HCT116 (cell line): ENCODE measurements around the gene INPP5E. TPM values are rescaled to one million over a fixed set of nuclear protein-coding genes. Genes with fewer than 3 reads are reported as not detected.

ENCODE experiments used
- ATAC-seq: fragments of 200-7000 bp; cut with Tn5 transposase; 2 replicates; pipeline ENCODE4 v1.9.1; 2020; ENCODE audit warnings: mild to moderate bottlenecking, moderate library complexity
- BruUV-seq: library from RNA; stranded (reverse); fragments of 400-500 nt; replicated peaks from 2 replicates; lab custom pipeline; 2021; lab: Mats Ljungman, UMichigan
- CTCF ChIA-PET: fragments of 300-600 bp; sonication (Branson Sonifier 250); formaldehyde crosslinking; loops from one replicate; lab custom pipeline; 2021; ENCODE audit warnings: antibody characterized with exemption; lab: Charles Lee
- POLR2A ChIA-PET: fragments of 300-600, 350-600 bp; sonication (Branson Sonifier 250); formaldehyde crosslinking; loops from one replicate; lab custom pipeline; 2021; ENCODE audit warnings: antibody characterized with exemption; lab: Charles Lee
- RAD21 ChIA-PET, 2 experiments: fragments of 300-600 bp; sonication (Branson Sonifier 250); formaldehyde crosslinking; loops; one replicate each; lab custom pipeline; 2023; ENCODE audit warnings: low total read pairs in 2 of 2; ENCODE audit not compliant: uncharacterized antibody in 2 of 2, unreplicated experiment in 2 of 2, low non-redundant PET in 1 of 2; lab: Charles Lee
- DNase-seq: peaks from one replicate; pipeline ENCODE4 v3.0.0-alpha.2; 2010; ENCODE audit warnings: low read depth, low spot score
- H2AFZ ChIP-seq: fragments of 200-600 bp; shearing (Covaris generic), sonication (generic); 2 replicates; pipeline ENCODE4 v1.6.1; 2017; ENCODE audit warnings: low read depth, mixed run types, mixed read lengths, antibody characterized with exemption, low read length; ENCODE audit not compliant: poor library complexity, severe bottlenecking
- H3K27ac ChIP-seq: 2 replicates; pipeline ENCODE4 v1.5.1; 2012; ENCODE audit warnings: low read depth, low read length
- H3K27me3 ChIP-seq: fragments of 200-600 bp; sonication (generic); 2 replicates; pipeline ENCODE4 v1.6.1; 2016; ENCODE audit warnings: mixed run types, low read length, mixed read lengths; ENCODE audit not compliant: insufficient read depth
- H3K36me3 ChIP-seq, 2 experiments: fragments of 200-500 bp in 1 of 2; fragments of 200-600 bp in 1 of 2; sonication (Bioruptor generic) in 1 of 2; sonication (generic) in 1 of 2; 2 replicates each; pipeline versions ENCODE4 v1.5.1 to v1.6.1; 2014 to 2016; ENCODE audit warnings: low read length in 2 of 2, inconsistent platforms in 1 of 2, mixed read lengths in 1 of 2, mixed run types in 1 of 2; ENCODE audit not compliant: insufficient read depth in 2 of 2, control insufficient read depth in 1 of 2
- H3K4me1 ChIP-seq, 2 experiments: fragments of 200-600 bp in 1 of 2; sonication (generic) in 1 of 2; 2 replicates each; pipeline versions ENCODE4 v1.5.1 to v1.6.1; 2012 to 2017; ENCODE audit warnings: low read length in 2 of 2, inconsistent platforms in 1 of 2, mild to moderate bottlenecking in 1 of 2, mixed read lengths in 1 of 2, mixed run types in 1 of 2, moderate library complexity in 1 of 2; ENCODE audit not compliant: insufficient read depth in 2 of 2, control insufficient read depth in 1 of 2
- H3K4me2 ChIP-seq: fragments of 200-600 bp; sonication (generic); 2 replicates; pipeline ENCODE4 v1.6.1; 2017; ENCODE audit warnings: mixed run types, low read length, mixed read lengths
- H3K4me3 ChIP-seq, 2 experiments: fragments of 200-600 bp in 1 of 2; sonication (generic) in 1 of 2; replicated peaks in 1 of 2; 2 replicates each; pipeline ENCODE4 v1.5.1; 2011 to 2016; ENCODE audit warnings: low read length in 2 of 2, control low read depth in 1 of 2, low read depth in 1 of 2, mild to moderate bottlenecking in 1 of 2, mixed read lengths in 1 of 2, mixed run types in 1 of 2
- H3K79me2 ChIP-seq: fragments of 200-600 bp; sonication (generic); 2 replicates; pipeline ENCODE4 v1.6.1; 2017; ENCODE audit warnings: mild to moderate bottlenecking, mixed run types, low read length, moderate library complexity, mixed read lengths; ENCODE audit not compliant: insufficient read depth
- H3K9ac ChIP-seq: fragments of 200-600 bp; sonication (generic); 2 replicates; pipeline ENCODE4 v1.6.1; 2016; ENCODE audit warnings: low read length, mixed read lengths
- H3K9me2 ChIP-seq: fragments of 200-600 bp; sonication (generic), shearing (Covaris generic); 2 replicates; pipeline ENCODE4 v1.6.1; 2017; ENCODE audit warnings: mixed run types, mild to moderate bottlenecking, moderate library complexity; ENCODE audit not compliant: insufficient read depth
- H3K9me3 ChIP-seq, 2 experiments: fragments of 200-500 bp in 1 of 2; fragments of 200-600 bp in 1 of 2; sonication (Bioruptor generic) in 1 of 2; sonication (generic) in 1 of 2; 2 replicates each; pipeline ENCODE4 v1.6.1; 2014 to 2017; ENCODE audit warnings: low read length in 2 of 2, mixed read lengths in 2 of 2, inconsistent platforms in 1 of 2, low read depth in 1 of 2, mild to moderate bottlenecking in 1 of 2, mixed run types in 1 of 2, moderate library complexity in 1 of 2; ENCODE audit not compliant: control insufficient read depth in 1 of 2, insufficient read depth in 1 of 2
- H4K20me1 ChIP-seq: fragments of 200-600 bp; sonication (generic), shearing (Covaris generic); 2 replicates; pipeline ENCODE4 v1.6.1; 2017; ENCODE audit warnings: mixed run types, mild to moderate bottlenecking, moderate library complexity; ENCODE audit not compliant: insufficient read depth
- CBX3 ChIP-seq: IDR thresholded peaks from 2 replicates; pipeline ENCODE4 v1.6.1; 2012; ENCODE audit warnings: low read depth
- CEBPB ChIP-seq: IDR thresholded peaks from 2 replicates; pipeline ENCODE4 v1.6.1; 2012; ENCODE audit warnings: low read depth
- EGR1 ChIP-seq: IDR thresholded peaks from 2 replicates; pipeline ENCODE4 v1.6.1; 2012; ENCODE audit warnings: low read depth
- ELF1 ChIP-seq: IDR thresholded peaks from 2 replicates; pipeline ENCODE4 v1.6.1; 2012; ENCODE audit warnings: low read depth, borderline replicate concordance
- EZH2 ChIP-seq: fragments of 200-600 bp; sonication (generic); IDR thresholded peaks from 2 replicates; pipeline ENCODE4 v1.6.1; 2017; ENCODE audit warnings: antibody characterized with exemption, mixed run types
- EZH2phosphoT487 ChIP-seq: fragments of 200-600 bp; IDR thresholded peaks from 2 replicates; pipeline ENCODE4 v1.6.1; 2018; ENCODE audit warnings: antibody characterized with exemption, borderline replicate concordance
- FOSL1 ChIP-seq: IDR thresholded peaks from 2 replicates; pipeline ENCODE4 v1.6.1; 2012; ENCODE audit warnings: low read depth
- JUND ChIP-seq: IDR thresholded peaks from 2 replicates; pipeline ENCODE4 v1.6.1; 2012
- POLR2A ChIP-seq: IDR thresholded peaks from 2 replicates; pipeline ENCODE4 v1.7.0; 2011; ENCODE audit warnings: borderline replicate concordance; ENCODE audit not compliant: insufficient read depth, insufficient read length; ENCODE audit errors: extremely low read depth
- RAD21 ChIP-seq: IDR thresholded peaks from 2 replicates; pipeline ENCODE4 v1.6.1; 2012; ENCODE audit warnings: low read depth, mild to moderate bottlenecking
- REST ChIP-seq: IDR thresholded peaks from 2 replicates; pipeline ENCODE4 v1.6.1; 2012; ENCODE audit warnings: low read depth
- SP1 ChIP-seq: IDR thresholded peaks from 2 replicates; pipeline ENCODE4 v1.6.1; 2012; ENCODE audit warnings: low read depth
- TCF7L2 ChIP-seq: IDR thresholded peaks from 2 replicates; pipeline ENCODE4 v1.7.0; 2011; ENCODE audit warnings: borderline replicate concordance, inconsistent platforms; ENCODE audit not compliant: insufficient read depth, insufficient read length; ENCODE audit errors: extremely low read depth
- YY1 ChIP-seq: IDR thresholded peaks from 2 replicates; pipeline ENCODE4 v1.6.1; 2011; ENCODE audit warnings: low read length, low read depth, moderate library complexity, mild to moderate bottlenecking; ENCODE audit not compliant: insufficient replicate concordance; ENCODE audit errors: extremely low read depth
- ZBTB33 ChIP-seq: IDR thresholded peaks from 2 replicates; pipeline ENCODE4 v1.6.1; 2011; ENCODE audit warnings: mild to moderate bottlenecking, low read length, moderate library complexity; ENCODE audit not compliant: insufficient replicate concordance; ENCODE audit errors: extremely low read depth
- ZFX ChIP-seq: fragments of 450-650 bp; IDR thresholded peaks from 2 replicates; pipeline ENCODE4 v1.6.1; 2017
- ZNF274 ChIP-seq: fragments of 200-500 bp; sonication (Bioruptor generic); IDR thresholded peaks from 2 replicates; pipeline ENCODE4 v1.6.1; 2014; ENCODE audit warnings: mild to moderate bottlenecking, low read depth, low read length, inconsistent platforms
- intact Hi-C: fragments of 100-400 bp; cut with micrococcal nuclease; formaldehyde crosslinking; loops from 2 replicates; pipeline ENCODE4 v1.10.0; 2022
- total RNA-seq: library from RNA; stranded (reverse); gene quantifications from one replicate; pipeline ENCODE4 v1.2.1, GENCODE V29; 2021; ENCODE audit not compliant: unreplicated experiment
- TF ChIP-seq, protein P1 (sequence below): IDR thresholded peaks from 2 replicates; pipeline ENCODE4 v1.6.1; 2012
- TF ChIP-seq, protein P2 (sequence below): IDR thresholded peaks from 2 replicates; pipeline ENCODE4 v1.6.1; 2012

INPP5E gene
- total RNA-seq, 1 experiment from 2014 or later, result 23.8 TPM

DNA sequence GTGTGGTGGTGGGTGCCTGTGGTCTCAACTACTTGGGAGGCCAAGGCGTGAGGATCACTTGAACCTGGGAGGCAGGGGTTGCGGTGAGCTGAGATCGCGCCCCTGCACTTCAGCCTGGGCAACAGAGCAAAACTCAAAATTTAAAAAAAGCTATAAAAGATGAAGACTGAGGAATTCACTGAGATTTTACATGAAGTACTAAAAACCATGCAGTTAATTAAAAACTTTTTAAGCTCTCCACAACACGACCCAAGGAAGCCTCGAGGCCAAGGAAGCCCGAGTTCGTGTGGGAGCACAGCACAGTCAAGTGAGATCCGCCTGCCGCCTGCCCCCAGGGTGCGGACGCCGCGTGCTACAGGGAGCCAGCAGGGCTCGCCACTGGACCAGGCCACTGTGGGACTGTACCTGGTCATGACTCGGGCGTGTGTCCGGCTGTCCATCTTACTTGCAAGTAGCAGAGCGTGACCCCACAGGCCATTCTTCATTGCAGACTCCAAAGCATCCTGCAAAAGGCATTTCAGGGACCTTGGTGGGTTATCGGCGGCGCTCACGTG is 21.2 kb upstream of the INPP5E start:
- no peak for TF ChIP-seq TCF7L2
- no peak for TF ChIP-seq EGR1
- TF ChIP-seq, protein P1, sequence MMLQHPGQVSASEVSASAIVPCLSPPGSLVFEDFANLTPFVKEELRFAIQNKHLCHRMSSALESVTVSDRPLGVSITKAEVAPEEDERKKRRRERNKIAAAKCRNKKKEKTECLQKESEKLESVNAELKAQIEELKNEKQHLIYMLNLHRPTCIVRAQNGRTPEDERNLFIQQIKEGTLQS, result no peak
- TF ChIP-seq EZH2, result no peak
- TF ChIP-seq, protein P2, sequence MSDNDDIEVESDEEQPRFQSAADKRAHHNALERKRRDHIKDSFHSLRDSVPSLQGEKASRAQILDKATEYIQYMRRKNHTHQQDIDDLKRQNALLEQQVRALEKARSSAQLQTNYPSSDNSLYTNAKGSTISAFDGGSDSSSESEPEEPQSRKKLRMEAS, result no peak
- TF ChIP-seq ZBTB33, result no peak
- no peak for TF ChIP-seq CBX3
- TF ChIP-seq ZNF274, result no peak
- no peak for TF ChIP-seq EZH2phosphoT487
- TF ChIP-seq REST, result no peak
- TF ChIP-seq RAD21, result no peak
- TF ChIP-seq YY1, result no peak
- no peak for TF ChIP-seq SP1
- TF ChIP-seq ELF1, result no peak
- TF ChIP-seq FOSL1, result no peak
- no peak for TF ChIP-seq ZFX
- no peak for TF ChIP-seq JUND
- no peak for TF ChIP-seq POLR2A
- TF ChIP-seq CEBPB, result no peak
- Histone ChIP-seq H3K9ac (no peak overlapping the region), H3K4me3 (no peak overlapping the region), H3K9me3 (no peaks in the 10 kb centered on the region), H3K9me2 (no peaks in the 10 kb centered on the region), H3K27me3 (no peaks in the 10 kb centered on the region), H3K27ac (no peak overlapping the region), H3K36me3 (peaks cover 64 to 65% of the 10 kb centered on the region in 2 experiments), H3K4me2 (no peak overlapping the region), H2AFZ (no peak overlapping the region), H3K4me1 (no peaks in the 10 kb centered on the region), H4K20me1 (no peaks in the 10 kb centered on the region; the same call in 1 of the 2 replicates), H3K79me2 (peaks cover 14% of the 10 kb centered on the region; the same call in 1 of the 2 replicates)
- intact Hi-C loops, result no loop called here
- BruUV-seq, result no TSS peak
- POLR2A ChIA-PET, result no interaction called here
- DNase-seq, result no peak
- RAD21 ChIA-PET, result no interaction called here
- no peak for ATAC-seq
- CTCF ChIA-PET, result no interaction called here
